H1 (cell line): ENCODE data around the gene DPP8. TPM values are rescaled to one million over a fixed set of nuclear protein-coding genes. Genes with fewer than 3 reads are reported as not detected.
"Not testable (repeated sequence)": the region's sequence is repeated elsewhere in the genome, so short reads cannot be mapped to it uniquely, and the experiment has no call there.

ENCODE experiments used
- CTCF ChIA-PET: fragments of 300-600 bp; sonication (Branson Sonifier 250); formaldehyde crosslinking; loops from one replicate; lab custom pipeline; 2021; ENCODE audit not compliant: partially characterized antibody; lab: Charles Lee
- POLR2A ChIA-PET: fragments of 300-600 bp; sonication (Branson Sonifier 250); formaldehyde crosslinking; loops from one replicate; lab custom pipeline; 2021; ENCODE audit warnings: inconsistent platforms; ENCODE audit not compliant: partially characterized antibody; lab: Charles Lee
- DNase-seq, 2 experiments: peaks; one replicate each; pipeline versions ENCODE4 v3.0.0 to v3.0.0-alpha.2; 2010 to 2022; ENCODE audit warnings: low spot score in 2 of 2, low read depth in 1 of 2, mixed read lengths in 1 of 2
- FAIRE-seq: peaks from 2 replicates; lab custom pipeline; 2011; peaks lifted over from hg19 to GRCh38; lab: Jason Lieb, UNC
- H2AFZ ChIP-seq: 2 replicates; pipeline ENCODE4 v1.8.1; 2012; ENCODE audit warnings: low read length, inconsistent platforms
- H2AK5ac ChIP-seq: 2 replicates; pipeline ENCODE4 v1.6.1; 2013; ENCODE audit warnings: low read depth, low read length
- H2BK120ac ChIP-seq: replicated peaks from 2 replicates; pipeline ENCODE3; 2013; ENCODE audit warnings: low read depth, low read length, inconsistent platforms
- H2BK12ac ChIP-seq: 2 replicates; pipeline ENCODE4 v1.6.1; 2013; ENCODE audit warnings: low read depth, low read length
- H2BK15ac ChIP-seq: 2 replicates; pipeline ENCODE4 v1.6.1; 2013; ENCODE audit warnings: low read length
- H2BK20ac ChIP-seq: 2 replicates; pipeline ENCODE4 v1.6.1; 2013; ENCODE audit warnings: low read length
- H2BK5ac ChIP-seq: 2 replicates; pipeline ENCODE4 v1.6.1; 2013; ENCODE audit warnings: low read depth, low read length
- H3K14ac ChIP-seq: 2 replicates; pipeline ENCODE4 v1.6.1; 2013; ENCODE audit warnings: inconsistent platforms; ENCODE audit not compliant: insufficient read length
- H3K18ac ChIP-seq: 2 replicates; pipeline ENCODE4 v1.6.1; 2013; ENCODE audit warnings: low read length; ENCODE audit errors: extremely low read depth
- H3K23ac ChIP-seq: 2 replicates; pipeline ENCODE4 v1.6.1; 2013; ENCODE audit warnings: inconsistent platforms; ENCODE audit not compliant: insufficient read length
- H3K23me2 ChIP-seq: 2 replicates; pipeline ENCODE4 v1.6.1; 2013; ENCODE audit warnings: low read depth, low read length
- H3K27ac ChIP-seq: 2 replicates; pipeline ENCODE4 v1.6.1; 2011; ENCODE audit warnings: low read depth, low read length, inconsistent platforms
- H3K27me3 ChIP-seq, 4 experiments: replicated peaks in 1 of 4; 1 replicate in 1 of 4; 2 replicates in 3 of 4; pipeline versions ENCODE4 v1.6.1 to v1.8.1; 2011 to 2013; ENCODE audit warnings: low read length in 3 of 4, mild to moderate bottlenecking in 3 of 4, inconsistent platforms in 2 of 4, mixed read lengths in 2 of 4, moderate library complexity in 1 of 4; ENCODE audit not compliant: control insufficient read depth in 3 of 4, insufficient read depth in 3 of 4; ENCODE audit errors: extremely low read depth in 1 of 4
- H3K36me3 ChIP-seq, 4 experiments: 2 replicates each; pipeline versions ENCODE4 v1.6.1 to v1.8.1; 2011 to 2013; ENCODE audit warnings: mild to moderate bottlenecking in 4 of 4, low read length in 3 of 4, moderate library complexity in 2 of 4, control low read depth in 1 of 4, inconsistent platforms in 1 of 4; ENCODE audit not compliant: insufficient read depth in 4 of 4, control insufficient read depth in 2 of 4
- H3K4ac ChIP-seq: replicated peaks from 2 replicates; pipeline ENCODE3; 2013; ENCODE audit warnings: low read length, low read depth, mixed read lengths, inconsistent platforms; ENCODE audit not compliant: insufficient read length
- H3K4me1 ChIP-seq, 4 experiments: replicated peaks in 1 of 4; 1 replicate in 1 of 4; 2 replicates in 3 of 4; pipeline versions ENCODE4 v1.6.1 to v1.8.1; 2011 to 2013; ENCODE audit warnings: low read length in 3 of 4, inconsistent platforms in 2 of 4, mixed read lengths in 1 of 4; ENCODE audit not compliant: insufficient read depth in 4 of 4, control insufficient read depth in 3 of 4
- H3K4me2 ChIP-seq, 2 experiments: 2 replicates each; pipeline versions ENCODE4 v1.6.1 to v1.8.1; 2011 to 2013; ENCODE audit warnings: low read depth in 2 of 2, low read length in 2 of 2, control low read depth in 1 of 2, inconsistent platforms in 1 of 2, mild to moderate bottlenecking in 1 of 2; ENCODE audit not compliant: insufficient read depth in 1 of 2
- H3K4me3 ChIP-seq, 4 experiments: fragments of 200-600, 300-600 bp in 1 of 4; sonication (generic), shearing (Covaris generic), sonication (Bioruptor Twin) in 1 of 4; 2 replicates each; pipeline versions ENCODE4 v1.5.1 to v1.8.1; 2011 to 2016; ENCODE audit warnings: low read length in 4 of 4, low read depth in 3 of 4, control low read depth in 2 of 4, inconsistent platforms in 2 of 4, mild to moderate bottlenecking in 2 of 4, mixed read lengths in 1 of 4, moderate library complexity in 1 of 4; ENCODE audit not compliant: insufficient read depth in 2 of 4; ENCODE audit errors: extremely low read depth in 1 of 4
- H3K56ac ChIP-seq: replicated peaks from 2 replicates; pipeline ENCODE3; 2013; ENCODE audit warnings: low read depth, mild to moderate bottlenecking, mixed read lengths, low read length, inconsistent platforms; ENCODE audit not compliant: insufficient read length
- H3K79me1 ChIP-seq: 2 replicates; pipeline ENCODE4 v1.6.1; 2013; ENCODE audit warnings: low read depth, low read length, control low read depth
- H3K79me2 ChIP-seq, 2 experiments: 2 replicates each; pipeline versions ENCODE4 v1.6.1 to v1.8.1; 2012 to 2013; ENCODE audit warnings: low read length in 2 of 2, mild to moderate bottlenecking in 2 of 2, inconsistent platforms in 1 of 2; ENCODE audit not compliant: insufficient read depth in 2 of 2, control insufficient read depth in 1 of 2
- H3K9ac ChIP-seq, 4 experiments: replicated peaks in 1 of 4; 1 replicate in 1 of 4; 2 replicates in 3 of 4; pipeline versions ENCODE4 v1.6.1 to v1.8.1; 2011 to 2013; ENCODE audit warnings: low read depth in 3 of 4, low read length in 3 of 4, control low read depth in 2 of 4, mild to moderate bottlenecking in 2 of 4, moderate library complexity in 2 of 4, inconsistent platforms in 1 of 4; ENCODE audit errors: extremely low read depth in 1 of 4
- H3K9me3 ChIP-seq, 2 experiments: 2 replicates each; pipeline versions ENCODE4 v1.6.1 to v1.8.1; 2012 to 2013; ENCODE audit warnings: mild to moderate bottlenecking in 2 of 2, moderate library complexity in 2 of 2, control low read depth in 1 of 2, inconsistent platforms in 1 of 2, low read depth in 1 of 2, low read length in 1 of 2, mixed read lengths in 1 of 2; ENCODE audit not compliant: insufficient read depth in 2 of 2
- H4K20me1 ChIP-seq, 2 experiments: replicated peaks in 1 of 2; 2 replicates each; pipeline versions ENCODE3 to v1.8.1; 2011 to 2013; ENCODE audit warnings: inconsistent platforms in 2 of 2, low read length in 2 of 2, mild to moderate bottlenecking in 1 of 2; ENCODE audit not compliant: insufficient read depth in 2 of 2, control insufficient read depth in 1 of 2
- H4K5ac ChIP-seq: 2 replicates; pipeline ENCODE4 v1.6.1; 2013; ENCODE audit warnings: low read length, low read depth, mixed read lengths, inconsistent platforms; ENCODE audit not compliant: insufficient read length
- H4K8ac ChIP-seq: 2 replicates; pipeline ENCODE4 v1.8.0; 2013; ENCODE audit warnings: mild to moderate bottlenecking, moderate library complexity, low read length, inconsistent platforms; ENCODE audit not compliant: insufficient read depth; ENCODE audit errors: extremely low read depth
- H4K91ac ChIP-seq: replicated peaks from 2 replicates; pipeline ENCODE3; 2013; ENCODE audit warnings: low read length, mixed read lengths, inconsistent platforms; ENCODE audit not compliant: insufficient read length
- WGBS, 2 experiments: shearing (Covaris generic) in 1 of 2; methylation state at CpG; one replicate each; pipeline versions ENCODE4 v1.1.6 to v1.1.7; 2013 to 2015; ENCODE audit warnings: low lambda C conversion rate in 2 of 2, mixed read lengths in 2 of 2, inconsistent platforms in 1 of 2, low coverage in 1 of 2, missing lambda C conversion rate in 1 of 2; ENCODE audit not compliant: insufficient replicate concordance in 2 of 2, insufficient coverage in 1 of 2, insufficient read length in 1 of 2; ENCODE audit errors: extremely low coverage in 1 of 2, missing lambda C conversion rate in 1 of 2; 5-methylcytosine and 5-hydroxymethylcytosine counted together
- polyA plus RNA-seq, 7 experiments: library from polyadenylated mRNA; depleted of rRNA in 3 of 7; stranded (reverse) in 5 of 7; unstranded in 2 of 7; fragments of >200 nt in 5 of 7; fragments of 200-250 nt in 2 of 7; gene quantifications; 1 replicate in 5 of 7; 2 replicates in 1 of 7; 4 replicates in 1 of 7; pipeline versions ENCODE4 v1.2.1 to v1.2.3, GENCODE V29; 2011 to 2013; ENCODE audit warnings: missing spikeins in 2 of 7, mixed read lengths in 2 of 7
- total RNA-seq: library from RNA; stranded (reverse); fragmentation: NEBNext Ultra II Directional; extraction: Animal tissue kit (Norgen Biotek cat#: 25700); gene quantifications from 2 replicates; pipeline ENCODE4 v1.2.1, GENCODE V29; 2021

Gene DPP8
- total and polyA plus RNA-seq, 2 of the 8 experiments (the other 6 are each of a cell fraction or from before 2014, with no cell fraction given), result 9.9 to 26.0 TPM

DNA sequence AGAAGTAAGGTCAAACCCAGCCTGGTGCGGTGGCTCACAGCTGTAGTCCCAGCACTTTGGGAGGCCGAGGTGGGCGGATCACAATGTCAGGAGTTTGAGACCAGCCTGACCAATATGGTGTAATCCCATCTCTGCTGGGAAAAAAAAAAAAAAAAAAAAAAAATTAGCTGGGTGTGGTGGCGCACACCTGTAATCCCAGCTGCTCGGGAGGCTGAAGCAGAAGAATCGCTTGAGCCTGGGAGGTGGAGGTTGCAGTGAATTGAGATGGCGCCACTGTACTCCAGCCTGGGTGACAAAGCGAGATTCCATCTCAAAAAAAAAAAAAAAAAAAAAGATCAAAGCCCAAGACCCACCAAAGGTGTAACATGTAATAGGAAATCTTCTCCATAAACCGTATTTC, 31.8 kb upstream of the DPP8 start:
- not testable (repeated sequence) for H3K27me3 ChIP-seq, H3K14ac ChIP-seq
- WGBS, 2 experiments, result 92% methylated on average over 7 of the region's 9 CpGs; no CpG with 5 or more reads in 1 of the 2 experiments

More for the DNA sequence above, 31.8 kb upstream of the DPP8 start:
- not testable (repeated sequence) for H3K4me1 ChIP-seq, H2AK5ac ChIP-seq, H2BK12ac ChIP-seq, H3K56ac ChIP-seq, H2AFZ ChIP-seq, H3K36me3 ChIP-seq, H3K9me3 ChIP-seq, H2BK15ac ChIP-seq, H4K5ac ChIP-seq, H3K79me1 ChIP-seq, H4K8ac ChIP-seq, H2BK5ac ChIP-seq, H2BK20ac ChIP-seq, H3K4ac ChIP-seq, H3K18ac ChIP-seq, H3K4me2 ChIP-seq, H3K23me2 ChIP-seq, H2BK120ac ChIP-seq, FAIRE-seq, H3K9ac ChIP-seq, H3K4me3 ChIP-seq, DNase-seq, H3K23ac ChIP-seq, H4K91ac ChIP-seq, H3K27ac ChIP-seq
- ChIA-PET CTCF (interaction anchor here (0.8 to 2.2 kb wide), 3 partner anchors 9 to 287 kb away, joined by 3 to 7 read pairs (median 6); no protein-coding TSS in a partner anchor), POLR2A (interaction anchor here (0.7 to 1.1 kb wide), 2 partner anchors 18 to 61 kb away, joined by 3 to 6 read pairs; partner anchors contain the start of genes HACD3 and INTS14)
- Histone ChIP-seq H4K20me1 (peaks cover 18 to 26% of the 10 kb centered on the region in 2 experiments), H3K79me2 (peaks cover 6 to 76% of the 10 kb centered on the region in 2 experiments)
